TTC549 (cell line): ENCODE data around the gene ING1.
"Not testable (repeated sequence)": the region's sequence is repeated elsewhere in the genome, so short reads cannot be mapped to it uniquely, and the experiment has no call there.

Experiments
- FAIRE-seq: peaks from 2 replicates; lab custom pipeline; 2012; peaks lifted over from hg19 to GRCh38; lab: Jason Lieb, UNC

The ING1 gene

DNA sequence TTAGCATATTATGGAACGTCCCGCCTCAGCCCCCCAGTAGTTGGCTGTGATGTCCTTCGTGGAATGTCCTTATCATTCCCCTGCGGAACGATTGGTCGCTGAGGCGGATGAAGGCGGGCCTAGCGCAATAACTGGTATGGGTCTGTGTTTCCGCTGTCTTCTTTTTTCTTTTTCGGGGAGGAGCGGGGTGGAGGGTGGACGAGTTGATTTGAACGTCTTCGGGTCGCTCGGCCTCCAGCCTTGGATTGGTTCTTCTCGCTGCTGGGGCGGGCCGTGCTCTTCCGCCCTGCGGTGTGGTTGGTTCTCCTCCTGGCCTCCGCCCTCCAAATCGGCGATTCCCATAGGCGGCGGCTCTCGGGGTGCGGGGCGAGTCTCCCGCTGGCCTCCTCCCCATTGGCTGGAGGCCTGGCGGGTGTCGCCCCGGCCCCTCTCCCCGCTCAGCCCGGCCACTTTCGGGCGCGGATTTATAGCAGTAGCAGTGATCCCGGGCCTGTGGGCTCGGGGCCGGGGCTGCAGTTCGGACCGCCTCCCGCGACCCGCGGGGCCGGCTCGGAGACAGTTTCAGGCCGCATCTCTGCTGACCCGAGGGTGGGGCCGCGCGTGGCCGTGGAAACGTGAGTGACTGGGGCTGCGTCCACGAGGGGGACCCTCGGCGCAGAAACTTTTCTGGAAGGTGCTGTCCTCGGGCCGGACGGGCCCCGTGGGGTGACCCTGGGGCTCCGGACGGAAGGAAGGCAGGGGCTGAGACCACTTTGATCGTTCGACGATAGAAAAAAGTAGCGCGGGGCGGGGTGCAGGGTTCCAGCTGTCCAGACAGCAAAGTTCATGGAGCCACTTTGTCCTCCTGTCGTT, 2.1 kb downstream of the ING1 start:
- peak; percentile 99 for FAIRE-seq

DNA sequence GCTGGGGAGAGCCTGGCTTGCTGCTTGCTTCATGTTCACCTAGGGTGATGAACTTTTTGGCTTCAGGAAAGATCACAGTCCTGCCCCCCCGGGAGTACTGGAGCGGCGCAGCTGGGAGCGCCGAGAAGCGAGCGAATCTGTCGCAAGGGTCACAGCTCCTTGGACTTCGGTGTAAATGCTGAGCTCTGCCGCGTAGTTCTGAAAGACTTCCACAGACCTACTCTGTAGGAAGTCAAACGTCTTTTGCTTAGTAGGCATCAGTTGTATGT, 2.7 kb downstream of the ING1 start:
- FAIRE-seq, result no peak

DNA sequence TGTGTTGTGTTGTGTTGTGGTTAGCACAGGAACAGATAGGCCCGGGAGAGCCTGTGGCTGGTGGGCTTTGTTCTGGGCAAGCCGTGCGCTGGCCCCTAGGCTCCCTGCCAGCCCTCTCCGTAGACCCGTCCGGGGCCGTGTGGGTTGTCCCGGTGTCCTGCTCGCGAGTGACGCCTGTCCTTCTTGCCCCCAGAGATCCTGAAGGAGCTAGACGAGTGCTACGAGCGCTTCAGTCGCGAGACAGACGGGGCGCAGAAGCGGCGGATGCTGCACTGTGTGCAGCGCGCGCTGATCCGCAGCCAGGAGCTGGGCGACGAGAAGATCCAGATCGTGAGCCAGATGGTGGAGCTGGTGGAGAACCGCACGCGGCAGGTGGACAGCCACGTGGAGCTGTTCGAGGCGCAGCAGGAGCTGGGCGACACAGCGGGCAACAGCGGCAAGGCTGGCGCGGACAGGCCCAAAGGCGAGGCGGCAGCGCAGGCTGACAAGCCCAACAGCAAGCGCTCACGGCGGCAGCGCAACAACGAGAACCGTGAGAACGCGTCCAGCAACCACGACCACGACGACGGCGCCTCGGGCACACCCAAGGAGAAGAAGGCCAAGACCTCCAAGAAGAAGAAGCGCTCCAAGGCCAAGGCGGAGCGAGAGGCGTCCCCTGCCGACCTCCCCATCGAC, 5.7 kb downstream of the ING1 start:
- no peak for FAIRE-seq

DNA sequence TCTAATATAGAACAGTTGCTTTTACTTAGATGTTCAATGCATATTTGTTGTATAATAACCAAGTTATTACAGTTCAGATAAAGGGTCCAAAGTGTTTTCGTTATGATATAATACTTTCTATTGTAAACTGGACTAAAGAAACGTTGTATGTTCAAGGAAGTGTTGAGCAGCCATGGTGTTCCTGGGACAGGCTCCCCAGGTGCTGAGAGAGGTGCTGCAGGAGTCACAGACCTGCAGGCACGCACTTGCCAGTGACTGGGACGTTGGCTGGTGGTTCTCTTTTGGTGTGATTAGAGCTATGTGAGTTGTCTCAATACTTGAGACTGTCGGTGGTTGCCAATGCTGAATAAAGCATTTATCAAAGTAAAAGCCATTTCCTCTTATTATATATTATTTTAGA, 9.5 kb downstream of the ING1 start:
- FAIRE-seq, result no peak

DNA sequence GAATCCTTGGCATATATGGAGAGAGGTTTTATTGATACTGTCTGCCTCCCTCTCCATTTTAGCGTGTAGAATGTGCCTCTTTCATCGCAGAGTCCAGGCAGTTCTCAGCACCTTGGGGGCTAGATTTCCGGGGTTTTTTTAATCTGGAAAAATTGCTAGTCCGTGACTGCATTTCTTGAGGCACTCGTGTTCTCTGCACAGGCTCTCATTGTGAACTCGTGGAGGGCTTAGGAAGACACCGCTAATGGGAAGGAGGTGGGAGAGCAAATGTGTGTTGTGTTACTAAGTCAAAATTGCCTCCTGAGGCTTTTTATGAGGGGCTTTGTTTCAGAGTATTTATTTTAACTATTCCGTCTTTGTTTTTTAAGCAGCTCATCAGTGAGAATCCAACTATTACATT, 10.1 kb downstream of the ING1 start:
- FAIRE-seq, result no peak

DNA sequence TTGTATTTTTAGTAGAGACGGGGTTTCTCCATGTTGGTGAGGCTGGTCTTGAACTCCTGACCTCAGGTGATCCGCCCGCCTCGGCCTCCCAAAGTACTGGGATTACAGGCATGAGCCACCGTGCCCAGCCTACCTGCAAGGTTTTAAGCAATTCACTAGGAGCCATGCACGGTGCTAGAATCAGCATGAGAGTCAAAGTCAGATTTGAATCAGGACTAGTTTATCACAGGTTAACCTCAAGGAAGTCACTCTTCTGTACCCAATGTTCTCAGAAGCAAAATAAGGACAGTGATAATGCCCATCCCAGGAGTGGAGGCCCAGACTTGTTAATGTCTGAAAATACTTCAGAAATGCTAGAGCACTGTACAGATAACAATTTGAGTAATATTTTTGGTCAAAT, 12.7 kb downstream of the ING1 start:
- FAIRE-seq, result not testable (repeated sequence)

DNA sequence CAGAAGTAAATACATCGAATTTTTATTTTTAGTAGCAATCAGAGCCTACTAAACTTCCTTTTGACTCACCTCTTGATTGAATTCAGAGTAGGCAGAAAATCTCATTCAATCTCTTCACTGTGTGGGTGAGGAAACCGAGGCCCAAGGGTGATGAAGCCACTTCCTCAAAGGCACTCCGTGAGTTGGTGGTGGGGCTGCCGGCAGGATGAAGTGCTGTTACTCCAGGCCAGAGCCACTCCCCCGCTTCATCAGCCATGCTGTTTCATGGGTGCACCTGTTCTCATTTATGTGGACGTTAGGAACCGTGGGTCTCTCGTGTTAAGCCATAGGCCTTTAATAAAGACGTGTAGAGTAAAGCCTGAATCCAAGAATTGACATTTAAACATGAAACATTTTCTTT, 13.2 kb downstream of the ING1 start:
- no peak for FAIRE-seq

DNA sequence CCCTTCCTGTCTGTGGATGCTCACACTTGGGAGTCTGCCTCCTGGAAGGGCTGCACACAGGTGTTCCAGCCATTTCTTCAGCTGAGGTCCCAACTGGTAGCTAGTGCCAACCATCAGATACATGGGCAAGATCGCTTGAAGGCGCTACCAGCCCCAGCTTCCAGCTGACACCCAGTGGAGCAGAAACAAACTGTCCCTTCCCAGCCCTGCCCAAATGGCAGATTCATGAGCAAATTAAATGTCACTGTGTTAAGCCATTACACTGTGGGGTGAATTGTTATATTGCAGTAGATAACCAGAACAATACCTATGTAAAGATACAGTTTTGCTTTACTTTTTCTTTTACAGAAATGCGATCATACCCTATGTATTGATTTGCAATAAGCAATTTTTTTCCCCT, 17.6 kb downstream of the ING1 start:
- no peak for FAIRE-seq

DNA sequence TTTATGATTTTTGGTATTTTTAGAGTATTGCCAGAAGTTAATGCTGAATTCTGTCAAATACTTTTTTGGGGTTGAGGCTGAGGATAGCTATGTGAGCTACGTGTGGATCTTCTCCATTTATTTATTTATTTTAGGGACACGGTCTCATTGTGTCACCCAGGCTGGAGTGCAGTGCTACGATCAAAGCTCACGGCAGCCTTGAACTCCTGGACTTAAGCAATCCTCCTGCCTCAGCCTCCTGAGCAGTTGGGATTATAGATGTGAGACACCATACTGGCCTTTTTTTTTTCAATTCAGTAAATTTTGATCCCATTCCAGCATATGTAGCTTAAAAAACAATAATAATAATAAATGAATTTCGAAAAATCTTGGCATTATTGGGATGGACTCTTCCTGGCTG, 21.1 kb downstream of the ING1 start:
- no peak for FAIRE-seq

DNA sequence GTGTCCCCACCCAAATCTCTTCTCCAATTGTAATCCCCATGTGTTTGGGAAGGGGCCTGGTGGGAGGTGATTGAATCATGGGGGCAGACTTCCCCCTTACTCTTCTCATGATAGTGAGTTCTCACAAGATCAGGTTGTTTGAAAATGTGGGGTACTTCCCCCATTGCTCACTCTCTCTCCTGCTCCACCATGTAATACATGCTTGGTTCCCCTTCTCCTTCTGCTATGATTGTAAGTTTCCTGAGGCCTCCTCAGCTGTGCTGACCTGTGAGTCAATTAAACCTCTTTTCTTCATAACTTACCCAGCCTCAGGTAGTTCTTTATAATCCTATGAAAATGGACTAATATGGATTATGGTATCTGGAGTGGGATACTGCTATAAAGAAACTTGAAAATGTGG, 24.1 kb downstream of the ING1 start:
- FAIRE-seq, result no peak

DNA sequence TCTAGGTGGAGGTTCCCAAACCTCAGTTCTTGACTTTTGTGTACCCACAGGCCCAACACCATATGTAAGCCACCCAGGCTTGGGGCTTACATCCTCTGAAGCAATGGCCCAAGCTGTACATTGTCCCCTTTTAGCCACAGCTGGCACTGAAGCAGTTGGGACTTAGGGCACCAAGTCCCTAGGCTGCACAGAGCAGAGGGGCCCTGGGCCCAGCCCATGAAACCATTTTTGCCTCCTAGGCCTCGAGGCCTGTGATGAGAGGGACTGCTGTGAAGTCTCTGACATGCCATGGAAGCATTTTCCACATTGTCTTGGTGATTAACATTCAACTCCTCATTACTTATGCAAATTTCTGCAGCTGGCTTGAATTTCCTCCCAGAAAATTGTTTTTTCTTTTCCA, 30.2 kb downstream of the ING1 start:
- FAIRE-seq, result no peak

DNA sequence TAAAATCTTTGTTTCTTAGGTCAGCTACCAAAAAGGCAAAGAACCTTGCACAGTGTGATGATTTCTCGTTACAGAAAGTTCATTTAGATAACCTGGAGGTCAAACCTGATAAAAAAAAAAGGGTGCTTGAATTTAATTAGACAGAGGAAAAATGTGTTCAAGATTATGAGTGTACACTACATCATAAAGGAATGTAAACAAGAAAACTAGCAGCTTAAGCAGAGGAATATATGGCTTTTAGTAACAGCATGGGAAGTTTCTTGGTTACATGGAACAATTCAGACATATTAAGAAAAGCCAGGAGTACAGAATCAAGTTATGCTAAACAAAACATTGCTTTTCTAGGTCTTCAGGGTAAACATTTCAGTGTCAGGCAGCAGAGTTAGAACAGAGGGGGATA, 32.9 kb downstream of the ING1 start:
- no peak for FAIRE-seq

DNA sequence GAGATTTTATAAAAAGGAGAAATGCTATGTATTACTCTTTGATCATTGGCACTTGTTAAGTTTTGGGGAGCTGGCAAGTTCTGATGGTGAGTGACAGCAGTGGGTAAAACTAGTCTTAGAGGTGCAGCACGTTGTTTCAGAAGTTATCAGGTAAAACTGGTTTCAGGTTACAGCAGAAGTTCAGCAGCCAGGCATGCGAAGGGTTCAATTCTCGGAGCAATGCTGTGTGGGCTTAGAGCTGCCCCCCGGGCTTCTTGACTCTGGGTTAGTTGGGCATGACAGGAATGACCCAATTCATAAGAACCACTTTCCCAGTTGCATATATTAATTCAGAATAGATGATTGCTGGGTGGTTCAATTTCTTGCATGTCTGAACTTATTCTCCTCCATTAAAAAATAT, 34.8 kb downstream of the ING1 start:
- no peak for FAIRE-seq

DNA sequence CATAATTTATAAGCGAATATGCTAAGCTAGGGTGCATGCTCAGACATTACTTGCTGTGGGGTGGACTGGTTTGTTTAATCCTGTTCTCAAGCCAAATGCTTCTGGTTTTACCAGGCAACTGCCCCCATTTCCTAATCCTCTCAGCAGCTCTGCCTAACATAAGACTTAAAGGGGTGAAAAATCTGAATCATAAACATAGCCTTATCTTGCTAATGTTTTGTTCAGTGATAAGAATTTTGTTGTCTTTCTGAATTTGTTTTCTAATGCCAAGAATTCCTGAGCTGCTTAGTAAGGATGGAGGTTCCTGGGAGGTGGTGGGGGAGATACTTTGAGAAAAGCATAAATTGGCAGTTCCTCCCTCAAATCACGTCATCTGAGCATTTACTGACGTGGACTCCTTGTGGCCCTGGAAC, 42.7 kb downstream of the ING1 start:
- FAIRE-seq, result no peak

DNA sequence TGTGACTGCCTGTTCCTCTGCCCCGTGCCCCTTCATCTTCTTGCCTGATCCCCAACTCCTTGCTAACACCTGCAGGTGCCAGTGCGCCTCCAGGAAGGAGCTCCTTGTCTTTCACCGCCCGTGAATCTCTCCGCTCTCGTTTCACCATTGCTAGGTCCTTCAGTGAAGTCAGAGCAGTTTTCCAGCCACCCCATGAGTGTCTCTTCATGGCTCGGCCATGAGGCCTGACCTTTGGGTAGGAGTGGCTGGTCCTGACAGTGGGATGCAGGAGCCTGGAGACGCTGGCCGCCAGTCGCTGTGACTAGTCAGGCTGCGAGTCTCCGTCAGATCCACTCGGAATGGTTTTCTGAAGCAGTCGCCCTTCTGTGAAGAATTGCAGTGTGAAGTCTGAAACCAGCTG, 43.8 kb downstream of the ING1 start:
- no peak for FAIRE-seq

DNA sequence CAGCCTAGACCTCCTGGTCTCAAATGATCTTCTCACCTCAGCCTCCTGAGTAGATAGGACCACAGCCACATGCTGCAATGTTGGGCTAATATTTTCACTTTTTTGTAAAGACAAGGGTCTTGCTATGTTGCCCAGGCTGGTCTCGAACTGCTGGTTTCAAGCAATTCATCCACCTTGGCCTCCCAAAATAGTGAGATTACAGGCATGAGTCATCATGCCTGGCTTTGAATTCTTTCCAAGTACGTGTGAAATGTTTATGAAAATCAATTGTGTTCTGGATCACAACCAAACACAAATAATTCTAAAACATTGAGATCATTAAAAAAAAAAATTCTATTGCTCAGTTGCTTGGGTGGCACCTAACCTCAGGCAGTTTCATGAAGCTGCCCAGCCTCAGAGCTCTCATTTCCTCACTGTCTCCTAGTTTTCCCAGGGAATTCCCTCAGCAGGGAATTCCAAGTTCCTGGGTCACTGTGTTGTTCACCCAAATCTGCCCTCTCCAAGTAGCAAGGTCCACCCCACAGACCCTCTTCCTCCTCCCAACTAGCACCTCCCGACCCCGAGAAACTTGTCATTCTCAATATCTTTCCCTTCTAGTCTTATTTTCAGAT, 44.8 kb downstream of the ING1 start:
- no peak for FAIRE-seq

DNA sequence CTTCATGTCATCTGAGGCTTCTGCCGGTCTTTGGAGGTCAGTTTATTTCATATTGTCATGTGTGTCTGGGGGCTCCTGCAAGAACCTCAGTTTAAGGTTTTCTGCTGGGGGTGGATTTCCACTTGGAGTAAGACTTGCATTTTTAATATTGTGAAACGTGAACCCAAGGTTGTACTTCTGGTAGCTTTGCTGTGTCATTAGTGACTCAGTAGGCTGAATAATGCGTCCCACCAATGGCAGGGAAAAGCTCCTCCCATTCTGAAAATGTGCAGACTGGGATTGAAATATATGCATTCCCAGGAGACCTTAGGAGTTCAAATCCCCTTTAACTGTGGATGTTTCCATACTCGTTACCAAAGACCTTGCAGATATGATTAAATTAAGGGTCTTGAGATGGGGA, 46.2 kb downstream of the ING1 start:
- no peak for FAIRE-seq

DNA sequence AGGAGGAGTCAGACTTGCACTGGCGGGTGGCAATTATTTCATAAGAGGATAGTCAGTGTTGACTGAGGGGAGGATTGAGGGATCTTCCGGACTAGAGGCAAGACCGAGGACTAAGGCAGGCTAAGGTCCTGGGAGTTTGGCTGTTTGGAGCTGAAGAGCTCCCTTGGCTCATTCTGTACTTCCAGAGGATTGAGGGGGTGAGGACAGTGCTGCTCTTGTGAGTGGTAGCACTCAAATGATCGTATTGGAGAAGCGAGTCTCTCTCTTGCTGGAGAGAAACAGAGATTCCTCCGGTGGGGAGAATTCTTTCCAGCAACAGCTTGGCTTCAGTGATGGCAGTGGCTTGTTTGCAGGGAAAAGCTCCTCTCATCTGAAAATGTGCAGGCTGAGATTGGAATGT, 47.1 kb downstream of the ING1 start:
- FAIRE-seq, result no peak

DNA sequence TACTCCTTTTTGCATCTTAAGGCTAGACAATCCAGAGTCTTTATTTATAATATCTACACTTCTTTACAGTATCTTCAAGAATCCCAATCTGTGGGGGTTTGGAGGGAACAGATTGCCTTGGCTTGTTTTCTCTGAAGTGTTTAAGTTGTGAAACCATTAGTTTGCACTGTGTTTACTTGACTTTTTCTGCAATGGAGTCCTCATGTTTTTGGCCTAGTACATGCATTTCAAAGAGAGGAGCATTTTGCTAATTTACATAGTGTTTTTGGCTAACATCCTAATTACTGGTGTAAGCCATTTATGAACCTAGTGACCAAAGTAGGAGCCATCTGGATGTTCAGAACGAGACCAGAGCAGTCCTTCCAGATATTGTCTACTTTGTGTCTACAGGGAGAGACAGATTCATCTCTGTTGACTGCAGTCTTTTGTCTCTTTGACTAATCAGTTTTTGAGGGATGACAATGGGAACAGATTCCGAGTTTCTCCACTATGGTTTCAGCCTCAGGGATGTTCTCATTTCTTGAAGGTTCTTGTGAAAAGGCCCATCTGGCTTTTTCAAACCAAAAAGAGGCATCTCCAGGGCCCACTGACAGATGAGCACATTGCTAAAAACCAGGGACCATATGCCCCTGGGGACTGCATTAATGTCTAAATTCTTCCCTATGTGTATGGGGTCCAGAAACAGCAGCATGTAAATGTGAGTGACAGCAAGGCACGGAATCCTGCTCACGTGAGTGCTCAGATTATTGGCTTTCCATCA, 53.4 kb downstream of the ING1 start:
- FAIRE-seq, result no peak

DNA sequence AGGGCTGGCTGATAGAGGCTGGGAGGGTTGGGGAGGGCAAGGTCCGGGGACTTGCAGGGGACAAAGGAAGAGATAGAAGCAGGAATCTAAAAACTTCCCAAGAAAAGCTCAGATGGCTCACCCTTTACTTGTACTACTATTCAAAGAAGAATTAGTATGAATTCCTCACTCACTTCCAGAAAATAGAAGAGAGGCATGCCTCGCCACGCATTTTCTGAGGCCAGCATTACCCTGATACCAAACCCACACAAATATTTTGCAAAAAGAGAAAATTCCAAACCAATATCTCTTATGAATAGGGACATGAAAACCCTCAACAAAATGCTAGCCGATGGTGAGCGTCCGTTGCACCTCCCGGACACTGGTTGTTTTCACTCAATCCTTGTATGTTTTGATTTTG, 54.0 kb downstream of the ING1 start:
- FAIRE-seq, result no peak

DNA sequence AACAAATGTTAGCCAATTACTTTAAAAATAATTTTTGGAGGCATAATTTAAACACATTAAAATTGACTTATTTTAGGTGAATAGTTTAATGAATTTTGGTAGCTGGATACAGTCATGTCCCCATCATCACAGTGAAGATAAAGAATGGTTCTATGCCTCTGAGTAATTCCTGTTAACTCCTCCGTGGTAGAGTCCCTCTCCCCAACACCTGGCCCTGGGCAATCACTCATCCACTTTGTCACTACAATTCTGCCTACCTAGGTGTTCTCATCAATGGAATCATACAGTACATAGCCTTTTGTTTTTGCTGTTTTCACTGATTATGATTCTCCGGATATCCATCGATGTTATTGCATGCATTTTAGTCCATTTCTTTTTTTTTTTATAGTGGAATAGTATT, 55.6 kb downstream of the ING1 start:
- no peak for FAIRE-seq

DNA sequence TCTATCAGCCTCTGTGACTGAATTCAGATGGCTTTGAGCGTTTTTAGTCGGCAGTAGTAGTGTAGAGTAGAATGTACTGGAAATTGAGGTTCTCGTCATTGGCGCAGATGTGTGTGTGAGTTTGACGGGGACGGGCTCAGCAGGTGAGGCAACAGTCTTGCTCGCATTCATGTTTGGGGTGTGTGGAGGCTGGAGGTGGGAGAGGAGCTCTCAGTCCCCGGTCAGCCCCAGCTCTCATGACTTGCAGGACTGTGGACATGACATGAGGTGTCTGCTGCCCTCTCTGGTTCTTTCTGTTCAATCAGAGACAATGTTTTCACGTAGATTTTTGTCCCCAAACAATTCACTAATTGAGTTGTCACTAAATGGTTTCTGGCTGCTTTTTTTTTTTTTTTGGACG, 57.2 kb downstream of the ING1 start:
- FAIRE-seq, result no peak

DNA sequence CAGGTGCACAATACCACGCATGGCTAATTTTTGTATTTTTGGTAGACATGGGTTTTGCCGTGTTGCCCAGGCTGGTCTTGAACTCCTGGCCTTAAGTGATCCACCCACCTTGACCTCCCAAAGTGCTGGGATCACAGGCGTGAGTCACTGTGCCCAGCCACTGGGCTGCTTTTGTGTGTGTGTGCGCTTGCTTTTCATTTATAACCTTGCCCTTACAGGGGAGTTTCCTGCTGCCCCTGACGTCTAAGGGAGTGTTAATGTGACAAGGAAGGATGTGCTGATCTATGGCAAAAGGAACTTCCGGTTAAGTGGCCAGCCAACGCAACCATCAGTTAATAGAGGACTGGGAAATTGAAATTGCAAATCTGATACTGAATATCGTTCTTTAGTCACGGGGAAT, 57.7 kb downstream of the ING1 start:
- no peak for FAIRE-seq
